ENCODE data around the gene ANAPC10.
"Not testable (repeated sequence)": the region's sequence is repeated elsewhere in the genome, so short reads cannot be mapped to it uniquely, and the experiment has no call there.

ANAPC10 gene

DNA sequence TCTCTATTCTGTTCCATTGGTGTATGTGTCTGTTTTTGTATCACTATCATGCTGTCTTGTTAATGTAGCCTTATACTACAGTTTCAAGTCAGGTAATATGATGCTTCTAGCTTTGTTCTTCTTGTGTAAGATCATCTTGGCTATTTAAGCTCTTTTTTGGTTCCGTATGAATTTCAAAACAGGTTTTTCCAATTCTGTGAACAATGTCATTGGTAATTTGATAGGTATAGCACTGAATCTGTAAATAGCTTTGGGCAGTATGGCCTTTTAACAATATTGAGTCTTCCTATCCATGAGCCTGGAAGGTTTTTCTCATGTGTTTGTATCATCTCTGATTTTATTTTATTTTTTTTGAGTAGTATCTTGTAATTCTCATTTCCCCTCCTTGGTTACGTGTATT, 94.3 kb downstream of the ANAPC10 start:
- DNase-seq (ENCODE audit: low spot score) = no peak

GRCh38 chr4:145001635-145002034, 96.4 kb downstream of the ANAPC10 start:
- DNase-seq (ENCODE audit: low spot score) = no peak

DNA sequence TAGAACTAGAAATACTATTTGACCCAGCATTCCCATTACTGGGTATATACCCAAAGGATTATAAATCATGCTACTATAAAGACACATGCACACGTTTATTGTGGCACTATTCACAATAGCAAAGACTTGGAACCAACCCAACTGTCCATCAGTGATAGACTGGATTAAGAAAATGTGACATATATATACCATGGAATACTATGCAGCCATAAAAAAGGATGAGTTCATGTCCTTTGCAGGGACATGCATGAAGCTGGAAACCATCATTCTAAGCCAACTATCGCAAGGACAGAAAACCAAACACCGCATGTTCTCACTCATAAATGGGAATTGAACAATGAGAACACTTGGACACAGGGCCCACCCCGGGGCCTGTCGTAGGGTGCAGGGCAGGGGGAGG, 97.3 kb downstream of the ANAPC10 start:
- DNase-seq (ENCODE audit: low spot score) = not testable (repeated sequence)

DNA sequence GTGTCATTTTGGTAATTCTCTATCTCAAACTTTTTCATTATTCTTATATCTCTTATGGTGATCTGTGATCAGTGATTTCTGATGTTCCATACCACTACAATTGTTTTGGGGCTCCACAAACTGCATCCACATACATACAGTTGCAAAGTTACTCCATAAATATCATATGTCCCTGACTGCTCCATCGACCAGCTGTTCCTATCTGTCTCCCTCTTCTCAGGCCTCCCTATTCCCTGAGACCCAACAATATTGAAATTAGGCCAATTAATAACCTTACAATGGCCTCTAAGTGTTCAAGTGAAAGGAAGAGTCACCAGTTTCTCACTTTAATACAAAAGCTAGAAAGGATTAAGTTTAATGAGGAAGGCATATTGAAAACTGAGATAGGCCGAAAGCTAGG, 108.7 kb downstream of the ANAPC10 start:
- DNase-seq (ENCODE audit: low spot score) = no peak

DNA sequence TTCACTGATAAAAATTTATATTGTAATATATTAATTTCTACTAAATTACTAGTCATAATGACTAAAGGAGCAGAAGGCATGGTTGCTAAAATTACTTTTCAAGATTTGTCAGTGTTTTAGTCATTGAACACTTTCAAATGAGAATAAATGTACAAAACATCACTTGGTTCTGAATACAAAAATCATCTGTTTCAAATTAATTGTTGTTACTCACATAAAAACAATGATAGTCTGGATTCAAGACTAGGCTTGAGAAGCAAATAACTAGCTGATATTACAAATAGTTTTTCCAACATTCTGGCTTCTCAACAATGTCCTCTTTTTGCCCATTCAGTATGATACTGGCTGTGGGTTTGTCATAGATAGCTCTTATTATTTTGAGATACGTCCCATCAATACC, 112.5 kb downstream of the ANAPC10 start:
- no peak for DNase-seq (ENCODE audit: low spot score)

- no peak for DNase-seq (ENCODE audit: low spot score)
Measured at GRCh38 chr4:144985014-144985413, 113.0 kb downstream of the ANAPC10 start.

DNA sequence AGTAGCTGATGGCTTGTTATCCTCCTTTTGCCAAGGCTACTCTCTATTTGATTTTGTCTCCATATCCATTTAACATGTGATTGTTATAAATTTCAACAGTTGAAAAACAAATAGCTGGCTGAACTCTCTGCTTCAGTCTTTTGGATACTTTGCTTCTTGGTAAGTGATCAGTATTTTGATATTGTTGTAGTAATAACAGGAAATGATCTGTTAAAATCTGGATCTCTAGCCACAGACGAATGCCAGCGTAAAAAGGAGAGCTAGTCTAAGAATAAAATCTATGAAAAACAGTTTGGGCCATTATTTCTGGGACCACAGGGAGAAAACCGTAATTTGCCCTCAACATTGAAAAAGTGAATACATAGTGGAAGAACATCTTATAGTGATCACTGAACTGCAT, 113.8 kb downstream of the ANAPC10 start:
- no peak for DNase-seq (ENCODE audit: low spot score)

DNA sequence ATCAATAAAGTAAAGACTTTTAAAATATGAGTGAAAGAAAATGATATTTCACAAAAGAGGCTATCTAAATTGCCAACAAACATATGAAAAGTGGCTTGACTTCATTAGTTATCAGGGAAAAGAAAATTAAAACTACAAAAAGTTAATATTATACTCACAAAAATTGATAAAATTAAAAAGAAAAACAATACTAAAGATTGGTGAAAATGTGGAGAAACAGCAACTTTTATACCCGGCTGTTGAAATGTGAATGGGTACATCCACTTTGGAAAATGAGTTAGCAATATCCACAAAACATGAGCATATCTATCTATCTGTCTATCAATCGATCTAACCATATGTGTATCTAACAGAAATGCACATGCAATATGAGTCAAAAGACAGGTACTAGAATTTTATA, 122.3 kb downstream of the ANAPC10 start:
- DNase-seq (ENCODE audit: low spot score) = no peak

- no peak for DNase-seq (ENCODE audit: low spot score)
Measured at GRCh38 chr4:144970597-144970996, 127.4 kb downstream of the ANAPC10 start.

DNA sequence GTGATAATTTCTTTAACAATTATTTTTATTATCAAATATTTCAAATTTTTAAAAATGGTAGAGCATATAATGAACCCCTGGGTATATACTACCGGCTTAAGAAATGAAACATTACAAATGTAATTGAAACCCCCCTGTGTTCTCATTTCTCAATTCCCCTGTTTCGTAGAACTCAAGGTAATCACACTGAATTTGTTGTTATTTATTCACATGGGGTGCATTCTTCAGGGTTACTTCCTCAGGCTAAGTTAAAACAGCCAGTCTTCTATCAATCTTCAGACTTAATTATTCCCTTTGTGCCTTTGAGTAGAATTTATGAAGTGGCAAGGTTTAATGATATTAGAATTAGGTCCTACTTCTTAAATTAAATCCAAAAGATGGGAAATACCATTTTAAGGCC, 128.2 kb downstream of the ANAPC10 start:
- no peak for DNase-seq (ENCODE audit: low spot score)

- no peak for DNase-seq (ENCODE audit: low spot score)
Measured at GRCh38 chr4:144968606-144969005, 129.4 kb downstream of the ANAPC10 start.

- no peak for DNase-seq (ENCODE audit: low spot score)
Measured at GRCh38 chr4:144967161-144967560, 130.8 kb downstream of the ANAPC10 start.

- no peak for DNase-seq (ENCODE audit: low spot score)
Measured at GRCh38 chr4:144962300-144962699, 135.7 kb downstream of the ANAPC10 start.

- no peak for DNase-seq (ENCODE audit: low spot score)
Measured at GRCh38 chr4:144955104-144955503, 142.9 kb downstream of the ANAPC10 start.

- peak; percentile 21 for DNase-seq (ENCODE audit: low spot score)
Measured at GRCh38 chr4:144954230-144954629, 143.8 kb downstream of the ANAPC10 start.

GRCh38 chr4:144948421-144948820, 149.6 kb downstream of the ANAPC10 start:
- DNase-seq (ENCODE audit: low spot score) = no peak

- peak; percentile 8 for DNase-seq (ENCODE audit: low spot score)
Measured at GRCh38 chr4:144948009-144948408, 150.0 kb downstream of the ANAPC10 start.

Data from iPS-NIHi11 (cell line).